Left ventricle myocardium inferior (tissue), 1 donor: Measurements from ENCODE around the gene SYNPO2. TPM values are rescaled to one million over a fixed set of nuclear protein-coding genes. Genes with fewer than 3 reads are reported as not detected.

Experiments used
- DNase-seq: peaks from one replicate; pipeline ENCODE4 v3.0.0-alpha.2; 2020
- H3K27ac ChIP-seq: fragments of 200-600 bp; replicated peaks from 2 replicates; pipeline ENCODE4 v1.8.0; 2021
- H3K27me3 ChIP-seq: fragments of 200-600 bp; 2 replicates; pipeline ENCODE4 v1.8.0; 2021; ENCODE audit warnings: low read depth
- H3K36me3 ChIP-seq: fragments of 200-600 bp; 2 replicates; pipeline ENCODE4 v1.8.0; 2021
- H3K4me1 ChIP-seq: fragments of 200-600 bp; 2 replicates; pipeline ENCODE4 v1.8.0; 2021
- H3K4me3 ChIP-seq: fragments of 200-600 bp; 2 replicates; pipeline ENCODE4 v1.8.0; 2021; ENCODE audit warnings: mild to moderate bottlenecking, moderate library complexity
- H3K9me3 ChIP-seq: fragments of 200-600 bp; replicated peaks from 2 replicates; pipeline ENCODE4 v1.8.0; 2021
- CTCF ChIP-seq: fragments of 200-600 bp; IDR thresholded peaks from 2 replicates; pipeline ENCODE4 v1.8.0; 2021; ENCODE audit warnings: antibody characterized with exemption, mild to moderate bottlenecking, borderline replicate concordance
- intact Hi-C: fragments of 100-400 bp; cut with micrococcal nuclease; formaldehyde crosslinking; loops from one replicate; pipeline ENCODE4 v1.11.0; 2022
- total RNA-seq: library from RNA; stranded (reverse); fragmentation: NEBNext Ultra II Directional; extraction: Animal tissue kit (Norgen Biotek cat#: 25700); gene quantifications from one replicate; pipeline ENCODE4 v1.2.1, GENCODE V29; 2021
- donor health status: DM: no; HTN: yes; CAD: no; lungs with severe emphysema.

SYNPO2 gene
- total RNA-seq, 1 donor from 2014 or later, result 239 TPM

GRCh38 chr4:119081542-119081859, 192.8 kb downstream of the SYNPO2 start:
- no peak for DNase-seq
- Histone ChIP-seq H3K36me3 (no peaks in the 10 kb centered on the region), H3K4me3 (no peak overlapping the region), H3K9me3 (no peaks in the 10 kb centered on the region), H3K27me3 (no peaks in the 10 kb centered on the region), H3K27ac (peak overlapping the region; percentile 68), H3K4me1 (peaks cover 16% of the 10 kb centered on the region)
- TF ChIP-seq CTCF, result no peak
- intact Hi-C loops, result no loop called here

GRCh38 chr4:119081943-119082342, 193.3 kb downstream of the SYNPO2 start:
- peaks cover 20% of the 10 kb centered on the region for H3K4me1 ChIP-seq
- no peak for TF ChIP-seq CTCF
- H3K27ac ChIP-seq, result peak overlapping the region; percentile 68
- no peaks in the 10 kb centered on the region for H3K27me3 ChIP-seq
- H3K4me3 ChIP-seq, result no peak overlapping the region
- H3K9me3 ChIP-seq, result no peaks in the 10 kb centered on the region
- no peaks in the 10 kb centered on the region for H3K36me3 ChIP-seq
- no peak for DNase-seq
- intact Hi-C loops, result no loop called here

- Histone ChIP-seq H3K27me3 (no peaks in the 10 kb centered on the region), H3K4me3 (no peak overlapping the region), H3K9me3 (no peaks in the 10 kb centered on the region), H3K36me3 (no peaks in the 10 kb centered on the region), H3K27ac (peak overlapping the region; percentile 68), H3K4me1 (peaks cover 27% of the 10 kb centered on the region)
- intact Hi-C loops, result no loop called here
- TF ChIP-seq CTCF, result no peak
- DNase-seq, result no peak
These were observed 194.0 kb downstream of the SYNPO2 start for GRCh38 chr4:119082661-119083060.

- no peaks in the 10 kb centered on the region for H3K36me3 ChIP-seq
- intact Hi-C loops, result no loop called here
- peaks cover 28% of the 10 kb centered on the region for H3K4me1 ChIP-seq
- DNase-seq, result no peak
- no peaks in the 10 kb centered on the region for H3K9me3 ChIP-seq
- no peak overlapping the region for H3K4me3 ChIP-seq
- H3K27me3 ChIP-seq, result no peaks in the 10 kb centered on the region
- no peak for TF ChIP-seq CTCF
- H3K27ac ChIP-seq, result no peak overlapping the region
These were observed 195.9 kb downstream of the SYNPO2 start for GRCh38 chr4:119084513-119084912.

- no peaks in the 10 kb centered on the region for H3K9me3 ChIP-seq
- no peak overlapping the region for H3K4me3 ChIP-seq
- peak overlapping the region; percentile 25 for H3K27ac ChIP-seq
- intact Hi-C loops, result no loop called here
- DNase-seq, result no peak
- H3K4me1 ChIP-seq, result peaks cover 24% of the 10 kb centered on the region
- H3K36me3 ChIP-seq, result no peaks in the 10 kb centered on the region
- TF ChIP-seq CTCF, result peak; percentile 49
- no peaks in the 10 kb centered on the region for H3K27me3 ChIP-seq
These were observed 198.5 kb downstream of the SYNPO2 start for GRCh38 chr4:119087121-119087520.

- Histone ChIP-seq H3K27ac (peak overlapping the region; percentile 25), H3K4me3 (no peak overlapping the region), H3K36me3 (no peaks in the 10 kb centered on the region), H3K9me3 (no peaks in the 10 kb centered on the region), H3K27me3 (no peaks in the 10 kb centered on the region), H3K4me1 (peaks cover 21% of the 10 kb centered on the region)
- no peak for TF ChIP-seq CTCF
- intact Hi-C loops, result no loop called here
- DNase-seq, result no peak
These were observed 199.0 kb downstream of the SYNPO2 start for GRCh38 chr4:119087656-119088055.
